ENCODE results near the gene DTNA. TPM values are rescaled to one million over a fixed set of nuclear protein-coding genes. Genes with fewer than 3 reads are reported as not detected.

Gene DTNA
- total RNA-seq, 2 donors from 2014 or later = 110 to 115 TPM

DNA sequence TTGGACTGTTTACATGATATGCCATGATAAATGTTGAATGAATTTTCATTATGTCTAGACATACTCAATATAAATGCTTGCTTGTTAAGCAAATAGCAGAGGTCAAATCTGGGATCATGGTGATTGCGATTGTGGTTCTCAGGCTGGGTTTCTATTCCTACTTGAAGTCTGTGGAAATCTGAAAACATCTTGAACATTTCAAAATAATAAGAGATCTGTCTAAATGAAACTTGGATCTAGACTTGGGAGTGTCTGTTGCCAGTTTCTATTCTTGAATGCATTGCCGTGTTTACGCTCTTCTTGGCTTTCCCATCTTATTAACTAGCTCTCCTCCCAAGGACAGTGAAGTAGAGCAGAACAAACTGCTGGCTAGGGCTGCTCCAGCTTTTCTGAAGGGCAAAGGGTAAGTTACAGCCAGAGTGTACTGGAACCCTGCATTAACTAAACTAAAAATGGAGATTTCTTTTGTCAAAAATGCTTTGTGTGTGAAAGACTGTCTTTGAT is 127.7 kb downstream of the DTNA start:
- intact Hi-C loops (cut with DNase I) = no loop called here

DNA sequence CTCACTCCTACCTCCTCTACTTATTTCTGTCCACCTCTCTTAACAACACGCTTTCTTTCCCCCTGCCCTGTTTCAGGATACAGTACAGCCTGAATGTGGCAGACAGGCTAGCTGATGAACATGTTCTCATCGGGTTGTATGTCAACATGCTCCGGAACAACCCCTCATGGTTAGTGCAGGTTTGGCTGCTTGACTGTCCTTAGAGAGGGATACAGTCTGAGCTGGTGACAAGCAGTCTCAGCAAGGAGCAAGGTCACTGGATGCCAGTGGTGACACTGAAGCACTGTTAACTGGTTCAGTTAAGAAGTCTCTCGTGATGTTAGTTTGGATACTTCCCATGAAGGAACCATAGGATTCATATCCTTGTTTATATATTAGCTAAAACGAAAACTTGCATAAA is 128.6 kb downstream of the DTNA start:
- intact Hi-C loops (cut with DNase I) = no loop called here
- DNase-seq (ENCODE audit: low spot score) = no peak

More for the DNA sequence above, 127.7 kb downstream of the DTNA start:
- no peak for DNase-seq (ENCODE audit: low spot score)

DNA sequence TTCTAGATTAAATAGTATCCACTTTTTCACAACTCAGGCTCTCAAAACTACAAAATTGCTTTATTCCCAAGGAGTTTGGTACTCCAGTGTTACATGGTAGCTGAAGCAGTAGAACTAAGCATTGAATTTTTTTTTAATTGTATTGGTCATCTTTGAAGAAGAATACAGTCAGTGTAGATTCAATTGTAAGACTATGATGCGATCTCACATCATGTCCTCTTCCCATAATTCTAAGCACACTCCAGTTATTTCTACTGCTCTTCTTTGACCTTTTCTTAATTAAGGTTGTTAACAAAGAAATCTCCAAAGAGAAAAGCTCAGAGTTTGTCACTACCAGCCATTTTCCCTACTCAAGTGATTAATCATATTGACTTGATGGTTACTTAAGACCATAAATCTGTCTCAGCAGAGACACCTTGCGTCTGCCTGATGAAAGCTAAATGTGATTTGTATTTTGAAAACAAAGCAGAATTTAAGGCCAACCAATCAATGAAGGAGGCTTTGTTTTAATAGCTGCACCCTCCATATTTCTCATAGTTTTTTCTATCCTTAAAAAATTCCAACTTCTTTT is 130.2 kb downstream of the DTNA start:
- intact Hi-C loops (cut with DNase I) = no loop called here
- no peak for DNase-seq (ENCODE audit: low spot score)

DNA sequence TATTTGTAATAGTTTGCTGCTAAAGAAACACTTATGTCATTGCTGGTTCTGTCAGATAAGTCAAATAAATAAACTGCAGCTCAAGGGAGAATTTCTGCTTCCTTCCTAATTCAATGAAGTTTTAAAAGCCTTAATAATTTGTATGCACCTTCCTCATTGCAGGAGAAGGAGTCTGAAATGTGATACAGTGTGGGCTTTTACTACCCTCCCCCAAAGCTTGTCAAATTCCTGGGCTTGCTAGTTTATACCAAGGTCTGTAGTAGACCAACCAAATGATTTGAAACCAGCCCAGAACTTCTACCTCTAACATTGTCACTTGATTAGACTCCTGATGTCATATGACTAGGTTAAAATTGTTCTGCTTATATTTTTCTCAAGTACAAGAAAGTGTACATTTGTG is 131.8 kb downstream of the DTNA start:
- intact Hi-C loops (cut with DNase I) = no loop called here
- no peak for DNase-seq (ENCODE audit: low spot score)

DNA sequence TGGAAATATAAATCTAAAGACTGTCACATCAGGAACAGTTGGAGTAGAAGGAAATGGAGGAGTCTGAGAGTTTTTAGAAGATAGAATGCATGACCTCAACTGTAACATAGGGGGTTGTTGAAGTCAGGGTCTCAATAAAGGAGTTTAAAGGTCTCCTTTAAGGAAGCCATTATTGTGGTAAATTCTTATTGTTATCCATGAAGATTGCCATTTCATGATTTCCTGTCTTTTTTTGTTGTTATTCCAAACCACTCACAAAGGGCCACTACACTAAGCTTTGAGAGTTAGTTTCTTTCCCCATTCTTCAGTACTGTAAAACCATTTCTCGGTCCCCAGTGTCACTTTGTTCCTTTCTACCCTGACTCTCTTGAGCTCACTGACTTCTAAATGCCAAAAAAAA is 134.0 kb downstream of the DTNA start:
- DNase-seq (ENCODE audit: low spot score) = no peak
- intact Hi-C loops (cut with DNase I) = no loop called here

DNA sequence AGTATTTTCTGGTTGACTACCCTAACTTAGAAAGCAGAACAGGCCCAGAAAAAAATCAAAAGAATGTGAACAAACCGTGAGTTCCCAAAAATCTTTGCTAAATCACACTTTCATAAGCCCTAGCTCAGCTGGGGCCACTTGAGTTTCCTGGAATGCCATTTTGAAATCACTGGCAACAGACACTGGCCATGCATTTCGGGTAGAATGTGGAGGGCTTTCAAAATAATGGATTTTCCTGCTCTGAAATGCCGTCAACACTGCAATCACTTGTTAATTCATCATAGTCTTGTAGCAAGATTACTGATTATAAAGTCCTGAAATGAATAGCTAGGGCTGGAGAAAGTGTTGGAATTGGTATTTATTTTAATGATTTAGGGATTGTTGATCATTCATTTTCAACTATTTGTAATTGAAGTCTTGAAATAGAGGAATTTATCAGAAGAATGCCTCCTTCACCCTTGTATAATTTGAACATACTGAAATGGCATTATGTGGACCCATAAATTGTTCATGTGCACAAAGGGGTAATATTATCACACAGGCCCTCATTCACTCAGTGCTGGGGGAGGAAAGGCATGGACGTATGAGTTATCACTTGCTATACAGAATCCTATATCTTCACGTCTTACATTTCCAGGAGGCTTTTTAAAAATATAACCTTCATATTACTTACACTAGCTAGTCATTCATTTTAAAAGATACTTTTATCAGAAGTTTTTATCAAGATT is 134.8 kb downstream of the DTNA start:
- no peak for DNase-seq (ENCODE audit: low spot score)
- intact Hi-C loops (cut with DNase I) = no loop called here

DNA sequence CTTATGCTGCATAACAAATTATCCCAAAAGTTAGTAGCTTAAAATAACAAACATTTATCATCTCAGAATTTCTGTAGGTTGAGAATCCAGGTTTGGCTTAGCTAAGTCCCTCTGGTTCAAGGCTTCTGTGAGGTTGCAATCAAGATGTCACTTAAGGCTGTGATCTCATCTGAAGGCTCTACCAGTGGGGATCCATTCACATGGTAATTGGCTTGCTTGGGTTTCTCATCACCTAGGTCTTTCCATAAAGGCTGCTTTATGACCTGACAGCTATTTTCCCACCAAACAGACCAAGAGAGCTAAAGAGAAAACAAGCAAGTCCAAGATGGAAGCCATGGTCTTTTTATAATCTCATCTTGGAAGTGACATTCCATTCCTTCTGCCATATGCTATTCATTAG is 137.3 kb downstream of the DTNA start:
- intact Hi-C loops (cut with DNase I) = no loop called here
- DNase-seq (ENCODE audit: low spot score) = no peak

DNA sequence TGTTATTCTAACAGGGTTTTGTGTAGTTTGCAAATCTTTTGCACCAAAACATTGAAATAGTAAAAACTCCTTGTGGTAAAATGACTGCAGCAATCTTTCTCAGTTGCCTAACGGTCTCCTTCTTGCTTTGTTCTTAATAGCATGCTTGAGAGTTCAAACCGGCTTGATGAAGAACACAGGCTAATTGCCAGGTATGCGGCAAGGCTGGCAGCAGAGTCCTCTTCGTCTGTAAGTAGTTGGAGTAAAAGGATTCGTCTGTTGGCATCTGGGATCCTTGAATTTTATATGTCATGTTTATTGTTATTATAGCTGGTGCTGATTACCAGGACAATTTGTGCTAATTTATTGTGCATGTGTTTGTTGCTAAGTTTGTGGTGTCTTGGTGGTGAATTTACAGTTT is 138.1 kb downstream of the DTNA start:
- no peak for DNase-seq (ENCODE audit: low spot score)
- intact Hi-C loops (cut with DNase I) = no loop called here

DNA sequence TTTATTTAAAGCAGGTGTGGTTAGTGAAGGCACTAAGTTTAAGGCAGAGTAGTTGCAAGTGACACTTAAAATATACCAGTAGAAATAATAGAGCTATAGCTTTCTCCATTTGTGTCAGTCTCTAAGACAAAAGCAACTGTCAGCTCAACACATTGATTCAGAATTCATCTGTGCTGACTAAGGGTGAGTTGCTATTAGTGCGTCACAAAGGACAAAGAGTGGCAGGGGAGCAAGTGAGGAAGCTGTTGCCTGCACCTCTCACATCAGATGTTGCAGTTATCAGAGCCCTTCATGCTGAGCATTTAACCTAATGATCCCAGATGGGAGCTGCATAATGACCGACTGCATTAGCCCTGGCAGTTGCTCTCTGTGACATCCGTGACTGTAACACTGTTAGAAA is 138.6 kb downstream of the DTNA start:
- intact Hi-C loops (cut with DNase I) = no loop called here
- DNase-seq (ENCODE audit: low spot score) = no peak

DNA sequence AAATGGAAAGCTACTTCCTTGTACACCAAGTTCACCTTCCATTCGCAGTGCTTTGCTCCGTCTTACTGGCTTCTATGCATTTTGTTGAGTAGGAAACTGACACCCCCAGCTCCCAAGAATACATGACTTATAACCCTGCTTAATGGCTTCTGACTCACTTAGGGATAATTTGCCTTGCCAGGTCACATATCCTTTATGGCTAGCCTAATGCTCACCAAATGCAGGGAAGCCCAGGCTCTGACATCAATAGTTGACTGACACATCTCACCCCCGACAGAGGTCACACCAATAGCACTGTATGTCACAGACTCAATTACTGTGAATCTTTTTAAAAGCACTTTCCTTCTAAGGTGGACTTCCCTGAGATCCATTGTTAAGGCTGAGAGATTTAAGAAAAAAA is 147.2 kb downstream of the DTNA start:
- DNase-seq (ENCODE audit: low spot score) = no peak
- intact Hi-C loops (cut with DNase I) = loop anchor here in 1 of 2 donors (5.0 kb wide), 1 partner anchor 50 kb away; no protein-coding TSS in a partner anchor

DNA sequence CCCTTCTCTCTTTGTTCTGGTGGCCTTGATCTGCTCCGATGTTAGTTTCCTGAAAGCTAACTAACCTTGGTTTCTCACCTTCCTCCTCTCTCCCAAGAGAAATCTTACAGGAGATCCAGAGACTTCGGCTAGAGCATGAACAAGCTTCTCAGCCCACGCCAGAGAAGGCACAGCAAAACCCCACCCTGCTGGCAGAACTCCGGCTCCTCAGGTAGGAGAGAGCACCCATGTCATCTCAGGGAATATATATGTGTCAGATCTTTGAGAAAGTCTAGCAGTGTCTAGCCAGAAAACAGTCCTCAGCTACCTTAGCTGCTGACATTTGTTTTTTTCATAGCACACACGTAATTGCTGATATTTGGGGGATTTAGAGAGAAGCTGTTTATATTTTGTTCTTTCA is 148.1 kb downstream of the DTNA start:
- intact Hi-C loops (cut with DNase I) = loop anchor here in 1 of 2 donors (5.0 kb wide), 1 partner anchor 49 kb away; no protein-coding TSS in a partner anchor
- no peak for DNase-seq (ENCODE audit: low spot score)

DNA sequence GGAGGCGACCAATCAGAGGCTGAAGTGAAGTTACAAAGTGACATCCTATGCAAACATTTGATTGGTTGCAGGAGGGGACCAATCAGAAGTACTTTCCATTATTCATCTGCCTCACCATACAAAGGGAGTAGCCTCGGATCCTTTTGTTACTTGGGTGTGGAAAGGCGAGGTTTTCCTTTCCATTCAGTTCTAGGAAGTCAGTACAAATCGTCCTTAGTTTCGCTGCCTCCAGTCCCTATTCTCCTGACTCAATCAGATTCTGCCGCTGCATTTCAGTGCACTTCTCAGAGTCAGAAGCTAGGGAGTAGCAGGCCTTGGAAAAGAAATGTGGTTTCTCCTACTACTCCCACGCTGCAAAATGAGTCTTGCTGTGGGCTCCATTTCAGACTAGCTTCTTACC is 149.4 kb downstream of the DTNA start:
- no peak for DNase-seq (ENCODE audit: low spot score)
- intact Hi-C loops (cut with DNase I) = loop anchor here in 1 of 2 donors (5.0 kb wide), 1 partner anchor 48 kb away; no protein-coding TSS in a partner anchor

DNA sequence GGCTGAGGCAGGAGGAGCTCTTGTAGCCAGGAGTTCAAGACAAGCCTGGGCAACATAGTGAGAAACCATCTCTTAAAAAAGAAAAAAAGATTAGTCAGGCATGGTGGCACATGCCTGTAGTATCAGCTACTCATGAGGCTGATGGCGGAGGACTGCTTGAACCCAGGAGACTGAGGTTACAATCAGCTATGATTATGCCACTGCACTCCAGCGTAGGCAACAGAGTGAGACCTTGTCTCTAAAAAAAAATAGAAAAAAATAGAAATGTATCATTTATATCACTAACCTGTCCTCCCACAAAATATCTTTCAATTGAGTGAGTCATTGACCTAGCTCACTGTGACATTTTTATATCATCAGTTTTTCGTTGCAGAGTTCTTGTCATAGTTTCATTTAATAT is 152.5 kb downstream of the DTNA start:
- DNase-seq (ENCODE audit: low spot score) = no peak
- intact Hi-C loops (cut with DNase I) = loop anchor here in 1 of 2 donors (10.0 kb wide), 1 partner anchor 112 kb away; no protein-coding TSS in a partner anchor

DNA sequence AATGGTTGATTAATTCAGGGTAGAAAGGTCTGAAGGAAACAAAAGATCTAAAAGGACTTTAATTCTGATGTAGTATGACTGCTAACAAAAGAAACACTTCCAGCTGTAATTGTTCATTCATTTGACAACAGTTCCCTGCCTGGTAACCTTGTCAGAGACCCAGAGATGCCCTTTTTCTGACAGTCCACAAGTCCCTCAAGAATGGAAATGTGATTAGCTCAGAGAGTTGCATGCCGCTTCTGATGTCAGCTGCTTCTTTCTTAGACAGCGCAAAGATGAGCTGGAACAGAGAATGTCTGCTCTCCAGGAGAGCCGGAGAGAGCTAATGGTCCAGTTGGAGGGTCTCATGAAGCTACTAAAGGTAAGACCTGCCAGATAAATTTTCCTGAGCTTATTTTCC is 153.6 kb downstream of the DTNA start:
- intact Hi-C loops (cut with DNase I) = loop anchor here in 1 of 2 donors (10.0 kb wide), 1 partner anchor 111 kb away; no protein-coding TSS in a partner anchor
- no peak for DNase-seq (ENCODE audit: low spot score)

DNA sequence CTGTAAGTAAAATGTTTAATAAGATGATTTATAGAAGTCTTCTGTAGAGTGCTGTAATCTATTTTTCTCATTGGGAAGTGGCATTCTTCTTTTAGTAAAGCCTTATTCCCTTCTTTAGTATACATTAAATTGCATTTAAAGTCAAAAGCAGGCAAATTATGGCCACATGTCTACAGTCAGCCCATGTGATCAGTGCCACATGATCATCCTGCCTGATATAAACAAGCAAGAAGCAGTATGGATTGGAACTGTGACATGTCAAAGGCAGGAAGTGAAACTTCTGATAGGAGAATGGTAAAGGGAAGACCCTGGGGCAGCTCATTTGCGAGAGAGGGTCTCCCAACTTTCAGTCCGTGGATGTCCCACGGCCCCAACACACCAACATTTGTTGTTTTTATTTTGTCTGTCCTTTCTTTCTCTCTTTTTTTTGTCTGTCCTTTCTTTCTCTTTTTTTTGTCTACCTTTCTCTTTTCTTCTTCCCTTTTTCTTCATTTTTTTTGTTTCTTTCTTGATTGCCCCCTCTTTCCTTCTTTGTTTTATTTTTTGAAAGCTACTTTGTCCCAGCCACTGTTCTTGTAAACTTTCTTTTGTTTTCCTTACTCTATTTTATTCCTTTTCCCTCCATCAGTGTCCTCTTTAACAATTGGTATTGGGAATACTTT is 154.9 kb downstream of the DTNA start:
- DNase-seq (ENCODE audit: low spot score) = no peak
- intact Hi-C loops (cut with DNase I) = loop anchor here in 1 of 2 donors (10.0 kb wide), 1 partner anchor 110 kb away; no protein-coding TSS in a partner anchor

DNA sequence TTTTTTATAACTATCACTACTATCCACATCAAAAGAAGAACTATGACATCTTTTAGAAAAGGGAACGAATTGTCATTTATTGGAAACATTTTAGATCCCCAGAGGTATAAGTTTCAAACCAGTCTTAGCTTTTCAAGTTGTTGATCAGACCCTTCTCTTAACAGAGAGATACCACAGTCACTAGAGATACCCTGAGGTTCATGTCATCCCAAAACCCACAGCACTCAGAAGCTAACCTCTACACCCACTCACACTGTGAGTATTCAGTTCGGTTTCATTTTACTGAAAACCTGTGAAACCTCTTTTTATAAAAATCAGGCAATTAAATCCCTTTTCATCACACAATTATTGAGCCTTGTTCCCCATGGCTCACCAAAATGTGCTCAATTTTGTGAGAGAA is 156.2 kb downstream of the DTNA start:
- intact Hi-C loops (cut with DNase I) = loop anchor here in 1 of 2 donors (10.0 kb wide), 1 partner anchor 108 kb away; no protein-coding TSS in a partner anchor
- no peak for DNase-seq (ENCODE audit: low spot score)

DNA sequence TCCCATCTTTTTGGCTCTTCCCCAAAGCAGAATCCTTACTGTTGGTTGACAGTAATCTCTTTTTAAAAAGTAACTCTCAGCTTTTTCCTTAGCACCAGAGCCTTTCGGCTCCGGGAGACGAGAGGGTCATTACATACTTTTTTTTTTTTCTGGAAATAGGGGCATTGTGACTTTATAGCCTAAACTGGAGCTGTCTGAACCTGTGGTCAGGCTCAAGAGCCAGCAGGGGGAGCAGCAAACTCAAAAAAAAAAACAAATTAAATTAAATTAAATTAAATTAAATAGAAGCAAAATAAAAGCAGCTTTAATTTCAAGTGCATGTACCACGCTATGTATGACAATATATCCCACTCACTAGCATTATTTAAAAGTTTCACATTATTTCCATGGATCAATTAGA is 156.6 kb downstream of the DTNA start:
- intact Hi-C loops (cut with DNase I) = loop anchor here in 1 of 2 donors (10.0 kb wide), 1 partner anchor 108 kb away; no protein-coding TSS in a partner anchor
- no peak for DNase-seq (ENCODE audit: low spot score)

DNA sequence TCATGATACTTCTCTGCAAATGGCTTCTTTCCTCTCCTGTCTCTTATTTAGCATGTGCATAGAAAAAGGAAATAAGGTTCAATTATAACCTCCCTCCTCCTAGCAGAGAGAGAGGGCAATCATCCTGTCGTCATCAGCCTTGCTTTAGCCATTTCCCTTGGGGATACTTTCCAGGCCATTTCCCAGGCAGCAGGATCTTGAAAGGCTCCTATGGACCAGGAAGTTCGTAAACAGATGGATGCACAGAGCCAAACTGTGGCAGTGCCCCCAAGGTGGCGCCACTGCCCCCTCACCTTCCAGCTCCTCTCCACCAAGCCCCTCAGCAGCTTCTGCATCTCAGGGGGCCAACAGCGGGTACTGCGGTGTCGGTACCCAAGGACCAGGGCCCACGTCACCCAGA is 157.4 kb downstream of the DTNA start:
- intact Hi-C loops (cut with DNase I) = loop anchor here in 1 of 2 donors (10.0 kb wide), 1 partner anchor 107 kb away; no protein-coding TSS in a partner anchor

DNA sequence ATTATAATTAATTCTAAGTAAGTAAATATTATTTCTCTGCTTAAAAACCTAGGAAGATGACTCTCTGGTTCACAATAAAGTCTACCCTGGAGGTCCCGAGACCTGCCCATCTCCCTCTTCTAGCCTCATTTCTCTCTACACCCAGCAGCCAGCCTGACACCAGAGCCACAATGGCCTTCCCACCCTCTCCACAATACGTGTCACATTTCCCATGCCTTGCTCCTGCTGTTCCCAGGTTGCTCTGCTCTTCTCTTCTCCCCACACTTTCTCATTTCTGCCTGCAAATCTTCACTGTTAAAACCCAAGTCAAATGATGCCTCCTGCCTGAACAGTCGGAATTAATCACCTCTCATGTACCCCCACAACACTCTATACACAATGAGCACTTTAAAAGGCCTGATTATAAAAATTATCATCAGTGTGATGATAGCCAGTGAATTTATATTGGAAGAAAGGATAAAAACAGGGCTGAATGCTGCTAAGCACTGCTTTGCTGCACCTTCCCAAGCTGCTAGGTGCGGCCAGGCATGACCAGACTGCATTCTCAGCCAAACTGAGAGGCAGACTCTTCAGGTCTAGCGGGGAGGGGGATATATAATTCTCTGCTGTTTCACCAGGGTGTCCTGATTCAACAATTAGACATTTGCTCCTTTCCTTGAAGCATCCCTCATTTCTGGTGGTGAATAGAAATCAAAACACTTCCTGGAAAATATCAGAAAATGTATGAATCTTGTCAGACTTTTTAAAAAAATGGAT is 160.6 kb downstream of the DTNA start:
- intact Hi-C loops (cut with DNase I) = loop anchor here in 1 of 2 donors (10.0 kb wide), 1 partner anchor 124 kb away; no protein-coding TSS in a partner anchor

More for the DNA sequence above, 157.4 kb downstream of the DTNA start:
- DNase-seq (ENCODE audit: low spot score) = no peak

More for the DNA sequence above, 160.6 kb downstream of the DTNA start:
- DNase-seq (ENCODE audit: low spot score) = no peak
